HG02970 (cell line): ENCODE data around the gene FBXW11.
"Not testable (repeated sequence)": the region's sequence is repeated elsewhere in the genome, so short reads cannot be mapped to it uniquely, and the experiment has no call there.

Experiments
- ATAC-seq: cut with Tn5 transposase; IDR thresholded peaks from one replicate; pipeline ENCODE4 v1.9.1; 2021; ENCODE audit warnings: mild to moderate bottlenecking, moderate library complexity, moderate number of reproducible peaks; ENCODE audit not compliant: unreplicated experiment, low FRiP score

The FBXW11 gene

DNA sequence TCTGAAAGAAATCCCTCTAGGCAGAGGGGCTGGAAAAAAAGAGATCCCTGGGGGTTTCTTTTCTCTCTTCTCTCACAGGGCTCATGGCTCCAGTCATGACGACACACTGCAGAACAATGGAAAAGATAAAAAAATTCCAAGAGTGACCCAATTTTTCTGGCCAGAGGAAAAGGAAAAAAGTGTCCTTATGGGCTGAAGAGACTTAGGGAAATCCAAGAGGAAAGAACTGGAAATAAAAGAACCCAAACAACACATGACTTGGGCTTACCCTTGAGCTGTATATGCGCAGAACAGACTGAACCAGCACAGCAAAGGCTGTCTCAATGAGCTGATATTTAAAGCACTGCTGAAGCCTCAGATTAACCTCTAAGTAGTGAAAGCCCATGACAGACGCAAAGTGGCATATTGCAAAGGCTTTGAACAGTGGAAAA lies 118.4 kb downstream of the FBXW11 start:
- no peak for ATAC-seq

DNA sequence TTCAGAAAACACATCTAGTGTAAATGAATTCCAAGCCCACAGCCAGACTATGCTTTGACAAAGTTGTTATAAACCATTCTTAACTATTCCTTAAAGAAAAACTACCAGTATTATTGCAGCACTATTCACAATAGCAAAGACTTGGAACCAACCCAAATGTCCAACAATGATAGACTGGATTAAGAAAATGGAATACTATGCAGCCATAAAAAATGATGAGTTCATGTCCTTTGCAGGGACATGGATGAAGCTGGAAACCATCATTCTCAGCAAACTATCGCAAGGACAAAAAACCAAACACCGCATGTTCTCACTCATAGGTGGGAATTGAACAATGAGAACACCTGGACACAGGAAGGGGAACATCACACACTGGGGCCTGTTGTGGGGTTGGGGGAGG lies 120.4 kb downstream of the FBXW11 start:
- ATAC-seq, result not testable (repeated sequence)

DNA sequence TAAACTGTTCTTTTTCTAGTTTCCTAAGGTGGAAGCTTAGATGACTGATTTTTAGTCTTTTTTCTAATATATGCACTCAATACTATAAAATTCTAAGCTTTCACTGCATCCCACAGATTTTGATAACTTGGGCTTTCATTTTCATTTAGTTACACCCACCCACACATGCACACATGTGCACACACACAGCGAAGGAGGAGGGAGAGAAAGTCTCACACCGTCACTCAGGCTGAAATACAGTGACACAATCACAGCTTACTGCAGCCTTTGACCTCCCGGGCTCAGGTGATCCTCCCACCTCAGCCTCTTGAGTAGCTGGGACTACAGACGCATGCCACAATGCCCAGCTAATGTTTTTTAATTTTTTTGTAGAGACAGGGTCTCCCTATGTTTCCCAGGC lies 124.3 kb downstream of the FBXW11 start:
- ATAC-seq, result no peak

DNA sequence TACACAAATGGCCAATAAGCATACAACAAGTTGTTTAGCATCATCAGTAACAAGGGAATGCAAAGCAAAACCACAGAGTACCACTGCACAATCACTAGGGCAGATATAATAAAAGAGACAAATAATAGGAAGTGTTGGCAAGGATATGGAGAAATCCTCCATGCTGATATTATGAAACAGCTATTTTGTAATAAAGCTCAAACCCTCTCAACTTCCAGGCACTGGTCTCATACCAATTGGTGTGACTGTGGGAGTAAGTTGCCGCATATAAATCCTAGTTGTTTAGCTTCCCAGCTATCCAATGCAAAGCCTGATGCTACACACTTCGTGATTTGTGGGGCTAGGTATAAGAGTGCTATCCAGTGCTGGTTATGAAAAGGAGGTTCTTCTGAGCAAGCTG lies 132.2 kb downstream of the FBXW11 start:
- no peak for ATAC-seq

DNA sequence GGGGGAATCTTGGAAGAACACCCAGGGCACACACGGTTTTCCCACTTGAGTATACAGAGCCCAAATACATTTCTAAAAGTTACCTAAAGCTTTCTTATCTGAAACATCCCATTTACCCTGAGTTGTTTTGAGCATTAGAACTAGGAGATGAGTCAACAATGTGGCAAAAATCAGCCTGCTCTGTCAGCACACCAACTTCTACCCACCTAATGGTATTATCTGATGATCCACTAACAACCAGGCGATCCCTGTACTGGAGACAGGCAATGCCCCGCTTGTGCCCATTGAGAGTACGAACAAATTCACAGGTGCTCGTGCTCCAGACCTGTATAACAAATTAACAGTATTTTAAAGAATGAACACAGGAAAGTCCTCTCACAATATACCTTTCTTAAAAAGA lies 133.8 kb downstream of the FBXW11 start:
- ATAC-seq, result no peak

DNA sequence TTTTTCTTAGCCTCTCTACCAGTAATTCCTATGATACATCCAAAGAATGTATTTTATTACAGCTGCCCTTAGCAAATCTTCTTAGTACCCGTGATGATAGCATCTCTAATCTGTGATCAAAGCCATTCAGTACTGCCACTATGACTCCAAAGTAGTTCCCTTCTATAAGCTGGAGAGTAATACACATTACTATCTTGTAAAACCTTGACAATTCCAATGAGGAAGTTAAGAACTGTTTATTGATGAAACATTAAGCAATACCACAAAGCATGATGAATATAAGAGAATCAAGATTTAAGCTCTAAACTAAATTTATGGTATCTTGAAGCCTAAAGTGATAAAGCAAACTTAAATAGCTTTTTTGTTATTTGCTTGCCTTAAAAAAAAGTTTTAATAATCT lies 134.7 kb downstream of the FBXW11 start:
- ATAC-seq, result no peak

DNA sequence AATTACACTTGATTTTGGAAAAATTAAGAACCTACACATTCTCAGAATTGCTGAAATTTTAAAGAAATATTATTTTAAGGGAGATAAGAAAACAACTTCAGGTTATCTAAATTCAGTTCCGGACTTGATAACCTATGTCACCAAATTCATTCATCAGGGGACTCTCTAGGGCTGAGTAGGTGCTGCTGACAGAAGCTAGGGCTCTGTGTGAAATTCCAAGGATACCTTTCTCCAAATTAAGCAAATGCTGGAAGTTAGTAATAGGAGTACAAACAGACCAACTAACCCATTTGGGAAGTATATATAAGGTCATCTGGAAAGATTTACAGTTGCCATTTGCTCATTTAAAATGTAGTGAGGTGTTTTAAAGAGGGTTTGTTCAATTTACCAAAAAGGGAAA lies 136.5 kb downstream of the FBXW11 start:
- no peak for ATAC-seq

DNA sequence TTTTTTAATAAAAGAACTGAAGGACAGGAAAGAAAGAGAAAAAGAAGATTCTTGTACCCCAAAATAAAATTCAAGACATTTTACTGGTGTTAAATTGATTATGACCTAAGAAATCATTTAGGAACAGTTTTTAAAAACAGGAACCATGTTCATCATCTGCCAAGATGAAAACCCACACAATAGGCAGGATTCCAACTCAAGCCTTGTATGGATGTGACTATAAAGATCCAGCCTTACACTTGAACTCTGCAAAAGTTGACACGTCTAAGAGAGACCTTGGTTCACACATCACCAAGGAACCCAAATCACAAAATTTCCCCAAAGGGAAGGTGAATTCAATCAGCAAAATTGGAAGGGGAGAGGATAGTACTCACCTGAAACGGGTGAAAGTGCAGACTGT lies 138.2 kb downstream of the FBXW11 start:
- ATAC-seq, result no peak

DNA sequence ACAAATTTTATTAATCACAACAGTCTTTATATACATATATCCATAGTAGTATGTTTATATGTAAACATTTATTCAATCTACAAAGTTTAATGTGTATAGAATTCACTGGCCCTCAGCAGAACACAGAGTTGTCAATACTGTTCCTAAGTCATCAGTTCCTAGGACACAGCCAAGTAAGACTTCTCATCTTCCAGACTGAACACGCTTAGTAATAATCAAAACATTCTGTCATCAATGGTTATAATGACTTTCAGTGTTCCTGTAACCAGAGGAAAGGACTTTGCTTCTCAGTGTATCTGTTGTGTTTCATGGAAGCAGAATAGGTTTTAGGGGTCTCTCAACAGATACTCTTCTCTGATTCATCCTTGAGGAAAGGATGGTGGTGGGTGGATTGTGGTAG lies 138.7 kb downstream of the FBXW11 start:
- ATAC-seq, result no peak

DNA sequence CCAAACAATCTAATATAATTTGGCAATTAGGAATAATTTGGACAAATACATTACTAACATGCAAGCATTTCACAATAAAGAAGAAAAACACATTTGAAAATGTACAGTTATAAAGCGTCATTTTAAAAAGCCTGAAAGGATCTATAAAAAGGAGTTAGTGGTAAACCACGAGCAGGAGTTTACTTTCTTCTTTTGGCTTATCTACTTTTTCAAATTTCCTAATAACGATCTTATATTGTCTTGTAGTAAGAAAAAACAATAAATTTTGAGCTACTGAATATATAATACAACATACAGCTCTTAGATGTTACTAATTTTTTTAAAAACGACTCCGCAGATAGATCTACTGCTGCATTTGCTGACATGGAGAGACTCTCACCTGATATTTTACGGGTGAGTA lies 141.0 kb downstream of the FBXW11 start:
- ATAC-seq, result no peak

DNA sequence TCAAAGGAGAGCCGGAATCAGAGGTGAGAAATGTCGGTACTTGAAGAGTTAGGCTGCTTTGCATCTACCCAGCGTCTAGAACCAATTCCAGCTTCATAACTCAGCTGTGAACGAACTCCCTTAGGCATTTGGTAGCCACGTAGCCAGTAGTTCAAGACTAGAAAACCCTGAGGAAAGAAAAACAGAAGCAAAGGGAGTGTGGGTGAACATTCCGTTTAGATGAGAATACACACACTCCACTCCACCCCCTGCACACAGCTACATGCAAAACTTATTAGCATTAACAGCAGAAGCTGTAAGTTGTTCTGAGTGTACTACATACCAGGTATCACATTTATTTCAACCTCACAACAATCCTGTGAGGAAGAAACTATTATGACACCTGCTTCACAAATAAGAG lies 142.5 kb downstream of the FBXW11 start:
- no peak for ATAC-seq

DNA sequence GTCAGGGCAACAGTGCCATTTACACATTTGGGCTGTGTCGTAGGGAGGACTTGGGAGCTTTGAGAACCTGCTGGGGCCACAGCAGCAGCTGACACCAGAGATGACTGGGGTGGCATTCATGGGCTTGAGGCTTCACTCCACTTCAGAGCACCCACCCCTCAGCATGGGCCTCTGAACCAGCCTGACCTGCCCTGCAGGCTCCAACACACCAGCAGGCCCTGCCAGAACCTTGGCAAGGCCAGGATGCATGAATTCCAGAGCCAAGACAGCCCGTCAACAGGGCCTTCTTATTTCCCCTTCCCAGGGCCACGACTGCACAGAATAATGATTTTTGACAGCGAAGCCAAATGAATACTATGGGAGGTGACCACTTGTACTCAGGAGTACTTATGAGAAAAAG lies 143.8 kb downstream of the FBXW11 start:
- ATAC-seq, result no peak

DNA sequence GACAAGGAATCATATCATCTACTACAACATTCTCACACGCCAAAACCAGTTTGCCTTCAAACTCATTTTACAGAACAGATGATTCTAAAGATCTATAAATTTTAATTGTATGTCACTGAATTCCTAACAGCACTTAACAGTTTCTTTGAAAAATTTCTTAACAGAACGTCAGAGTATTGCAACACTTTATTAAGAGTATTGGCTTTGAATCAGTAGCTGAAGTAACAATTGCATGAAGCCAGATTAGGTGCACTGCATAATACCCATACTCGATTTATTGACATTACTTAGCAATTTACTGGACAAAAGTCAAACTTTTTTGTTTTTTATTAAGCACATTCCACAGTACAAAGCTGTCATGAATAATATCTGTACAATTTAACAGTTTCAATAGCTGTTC lies 145.1 kb downstream of the FBXW11 start:
- ATAC-seq, result no peak

DNA sequence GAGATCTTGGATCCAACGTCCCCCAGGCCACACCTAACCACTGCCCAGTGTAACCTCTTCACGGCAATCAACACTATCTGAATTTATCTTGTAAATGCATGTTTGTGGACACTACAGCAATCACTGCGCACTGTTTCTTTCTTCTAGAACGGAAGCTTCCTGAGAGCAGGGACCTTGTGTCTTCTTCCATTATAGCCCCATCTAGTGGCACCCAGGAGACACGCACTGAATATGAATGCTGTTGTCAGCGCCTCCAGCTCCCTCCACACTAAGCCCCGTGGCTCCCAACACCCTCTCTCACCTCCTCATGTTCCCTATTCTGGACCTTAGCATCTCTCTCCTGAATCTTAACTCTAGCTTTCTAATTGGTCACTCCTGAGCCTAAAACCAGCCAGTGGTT lies 148.1 kb downstream of the FBXW11 start:
- ATAC-seq, result no peak

DNA sequence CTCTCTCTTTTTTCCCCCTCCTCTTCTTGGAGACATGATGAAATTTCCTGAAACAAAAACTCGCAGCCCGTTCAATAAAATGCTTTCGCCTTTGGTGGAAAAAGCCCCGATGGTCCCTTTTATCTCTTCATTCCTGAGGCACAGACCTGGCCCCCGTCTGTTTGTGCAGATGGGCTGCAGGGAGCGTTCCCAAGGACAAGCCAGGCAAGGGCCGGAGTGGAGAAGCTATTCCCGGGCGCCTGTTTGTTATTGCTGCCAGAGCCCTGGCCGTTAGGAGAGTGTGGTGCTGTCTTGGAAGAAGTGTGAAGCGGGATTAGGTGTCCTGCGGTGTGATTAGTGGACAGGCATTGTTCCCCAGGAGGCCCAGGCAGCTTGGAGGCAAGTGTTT lies 149.0 kb downstream of the FBXW11 start:
- ATAC-seq, result no peak

DNA sequence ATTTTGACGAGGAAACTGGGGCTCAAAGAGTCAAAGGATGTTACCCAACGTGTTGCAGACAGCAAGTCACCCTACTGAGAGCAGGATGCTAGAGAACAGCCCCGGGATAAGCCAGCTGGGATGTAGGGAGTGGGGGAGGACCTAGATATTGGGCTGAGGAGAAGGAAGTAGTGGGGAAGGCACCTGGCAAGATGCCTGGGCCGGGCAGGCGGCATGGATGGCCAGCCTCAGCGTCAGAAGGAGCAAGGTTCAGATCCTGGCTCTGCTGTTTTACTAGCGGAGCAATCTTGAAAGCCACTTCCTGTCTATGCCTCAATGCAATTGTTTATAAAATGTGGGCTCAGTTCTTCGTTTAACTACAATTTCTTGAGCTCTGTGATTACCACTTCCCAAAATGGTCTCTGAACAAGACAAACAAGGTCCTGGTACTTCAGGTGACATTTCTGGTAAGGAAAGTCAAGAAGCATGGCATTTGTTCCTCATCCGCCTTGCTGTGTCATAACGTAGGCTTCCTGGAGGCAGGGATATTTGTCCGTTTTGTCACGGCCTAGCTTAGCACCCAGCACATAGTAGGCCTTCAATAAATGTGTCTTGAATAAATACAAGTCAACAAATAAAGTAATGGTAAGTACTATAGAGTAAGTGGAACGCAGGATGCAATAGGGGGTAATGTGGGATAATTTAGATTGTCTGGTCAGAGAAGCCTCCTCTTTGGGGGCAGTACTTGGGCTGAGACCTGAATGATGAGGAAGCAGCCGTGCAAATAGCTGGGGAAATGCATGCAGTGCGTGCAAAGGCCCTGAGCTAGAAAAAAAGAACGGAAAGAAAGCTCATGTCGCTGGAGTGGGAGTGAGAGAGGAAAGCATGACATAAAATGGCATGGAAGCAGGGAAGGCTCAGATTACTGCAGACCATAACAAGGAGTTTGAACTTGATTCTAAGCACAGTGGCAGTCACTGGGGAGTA lies 150.4 kb downstream of the FBXW11 start:
- no peak for ATAC-seq

DNA sequence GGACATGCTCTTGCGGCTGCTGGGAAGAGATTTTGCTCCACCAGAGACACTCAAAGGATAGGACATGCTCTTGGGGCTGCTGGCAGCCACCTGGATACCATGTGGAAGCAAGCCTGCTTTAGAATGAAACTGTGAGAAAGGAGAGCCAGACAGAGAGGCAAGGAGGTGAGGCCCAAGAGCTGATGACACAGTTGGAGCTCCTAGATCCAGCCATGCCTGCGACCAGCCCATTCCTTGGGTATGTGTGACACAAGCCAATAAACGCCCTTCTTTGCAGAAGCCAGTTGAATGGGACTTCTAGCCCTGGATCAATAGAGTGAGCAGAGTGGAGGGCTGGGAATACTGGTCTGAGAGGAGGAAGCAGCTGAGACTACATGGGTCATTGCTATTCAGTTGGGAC lies 151.2 kb downstream of the FBXW11 start:
- no peak for ATAC-seq

DNA sequence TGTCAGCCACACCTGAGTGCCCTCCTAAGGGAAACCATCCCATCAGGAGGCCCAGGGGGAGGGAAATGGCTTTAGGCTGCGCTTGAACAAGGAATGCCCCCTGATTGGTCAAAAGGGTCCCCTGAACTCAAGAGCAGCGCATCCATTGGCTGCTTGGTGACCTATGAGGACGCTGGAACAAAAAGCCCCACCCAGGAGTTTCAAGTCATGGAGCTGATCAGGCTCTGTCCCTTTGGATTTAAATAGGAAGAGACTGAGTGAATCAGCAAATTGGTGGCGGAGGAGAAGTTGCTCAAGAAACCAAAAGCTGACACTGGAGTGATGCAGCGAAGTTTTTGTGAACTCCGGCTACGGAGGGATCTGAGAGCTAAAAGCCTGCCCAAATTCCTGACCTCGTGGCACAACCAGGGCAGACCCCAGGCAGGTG lies 154.2 kb downstream of the FBXW11 start:
- no peak for ATAC-seq

DNA sequence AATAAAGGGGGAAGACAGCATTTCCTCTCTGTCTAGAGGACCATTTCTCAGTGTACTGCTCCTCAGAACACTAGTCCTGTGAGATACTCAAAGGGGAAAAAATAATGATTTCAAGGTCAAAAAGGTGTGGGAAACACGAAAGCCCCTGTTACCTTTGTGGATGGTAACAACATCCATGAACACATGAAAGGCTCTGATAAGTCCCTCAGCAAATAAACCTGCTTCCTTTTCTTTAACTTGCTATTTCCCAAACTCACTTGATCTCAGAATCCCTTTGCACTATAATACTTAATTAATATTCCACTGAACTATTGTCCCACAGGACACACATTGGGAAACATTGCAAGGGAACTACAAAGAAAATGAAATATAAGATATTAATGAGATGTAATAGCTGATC lies 155.2 kb downstream of the FBXW11 start:
- no peak for ATAC-seq

DNA sequence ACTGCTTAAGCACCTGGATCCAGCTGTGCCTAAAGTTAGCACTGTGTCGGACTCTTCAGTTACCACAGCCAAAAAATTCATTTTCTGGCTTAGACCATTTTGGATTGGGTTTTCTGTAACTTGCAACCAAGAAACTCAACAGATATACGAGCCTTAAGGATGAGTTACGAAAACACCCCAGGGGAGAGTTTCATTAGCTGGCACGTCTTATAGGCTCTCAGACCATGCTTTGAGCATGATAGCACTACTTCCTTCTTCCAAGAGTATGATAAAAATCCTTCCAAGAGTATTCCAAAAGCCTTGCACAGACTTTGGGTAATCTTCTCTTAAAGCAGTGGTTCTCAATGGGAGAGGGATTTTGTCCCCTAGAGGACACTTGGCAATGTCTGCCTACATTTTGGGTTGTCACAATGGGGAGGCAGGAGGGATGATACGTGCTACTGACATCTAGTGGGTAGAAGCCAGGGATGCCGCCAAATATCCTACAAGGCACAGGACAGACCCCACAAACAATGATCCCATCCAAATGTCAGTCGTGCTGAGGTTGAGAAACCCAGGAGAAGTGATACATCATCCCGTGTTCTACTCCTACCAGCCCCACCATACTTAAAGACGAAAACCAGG lies 156.0 kb downstream of the FBXW11 start:
- ATAC-seq, result no peak

DNA sequence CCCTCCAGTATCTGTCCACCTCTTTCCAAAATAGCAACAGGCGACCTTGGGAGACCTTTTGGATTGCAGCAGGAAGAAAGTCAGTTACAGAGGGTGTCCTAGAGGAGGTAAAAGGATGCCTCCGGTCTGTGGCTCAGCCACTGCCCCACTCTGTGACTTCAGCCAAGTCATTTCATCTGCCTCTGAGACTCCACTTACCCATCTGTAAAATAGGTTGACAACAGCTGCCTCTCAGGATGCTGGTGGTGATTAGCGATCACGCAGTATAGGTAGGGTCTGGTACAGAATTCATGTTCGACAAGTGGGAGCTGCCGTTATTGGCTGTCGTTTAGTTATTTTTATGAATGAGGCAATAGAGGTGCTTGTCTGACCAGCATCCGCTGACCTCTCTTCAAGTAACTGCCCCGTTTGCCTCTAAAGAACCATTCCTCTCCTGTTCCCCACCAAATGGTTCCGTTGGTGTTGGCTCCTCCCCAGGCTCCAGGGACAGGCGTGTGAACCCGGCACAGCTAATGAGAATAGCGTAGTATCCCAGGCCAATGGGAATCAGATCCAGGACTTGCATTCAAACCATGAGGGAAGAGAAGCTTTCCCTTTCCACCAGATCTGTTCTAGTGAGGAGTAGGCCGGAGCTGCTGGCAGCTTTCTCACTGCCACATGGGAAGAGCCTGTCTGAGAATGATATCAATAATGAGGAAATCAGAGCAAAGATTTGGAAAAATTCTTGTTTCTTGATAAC lies 156.7 kb downstream of the FBXW11 start:
- no peak for ATAC-seq
